Measurements from ENCODE around the gene SMG1.
A peak's percentile ranks its signal among the peaks of the same experiment; 100 is the strongest.

The SMG1 gene

GRCh38 chr16:18842565-18842964 lies 83.6 kb downstream of the SMG1 start:
- DNase-seq: no peak

GRCh38 chr16:18841833-18842525 lies 84.2 kb downstream of the SMG1 start:
- no peak for DNase-seq

DNA sequence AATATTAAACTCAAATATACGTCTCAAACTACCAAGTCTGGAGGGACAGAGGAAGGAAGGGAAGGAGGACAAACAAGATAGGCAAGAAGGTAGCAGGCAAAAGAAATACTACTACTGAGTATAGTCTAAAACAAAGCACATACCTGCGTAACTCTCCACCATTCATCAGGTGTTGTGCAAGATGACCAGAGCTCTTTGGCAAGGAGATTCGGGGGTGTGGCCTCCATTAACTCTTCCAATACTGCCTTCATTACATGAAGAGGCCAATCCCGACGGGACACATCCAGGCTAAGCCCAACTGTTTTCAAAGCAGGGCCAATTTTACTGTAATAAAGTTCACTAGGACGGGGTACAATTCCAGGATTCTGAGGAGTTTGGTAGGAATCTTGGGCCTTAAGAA lies 86.7 kb downstream of the SMG1 start:
- DNase-seq: no peak

DNA sequence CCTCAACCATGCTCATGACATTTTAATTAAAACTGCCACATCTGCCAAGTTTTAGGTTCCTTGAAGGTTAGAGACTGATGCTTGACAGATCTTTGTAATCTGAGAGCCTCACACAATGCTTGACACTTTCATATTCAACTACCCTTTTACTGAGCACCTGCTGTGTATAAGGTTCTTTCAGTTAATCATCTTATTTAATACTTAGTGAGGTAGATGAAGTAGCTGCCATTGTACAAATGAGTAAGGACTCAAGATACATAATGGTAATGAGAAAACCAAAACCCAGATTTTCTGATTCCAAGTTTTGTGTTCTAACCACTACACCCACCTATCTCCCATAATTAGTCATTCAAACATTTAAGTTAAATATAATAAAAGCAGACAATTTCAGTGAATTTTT lies 89.5 kb downstream of the SMG1 start:
- DNase-seq: no peak

DNA sequence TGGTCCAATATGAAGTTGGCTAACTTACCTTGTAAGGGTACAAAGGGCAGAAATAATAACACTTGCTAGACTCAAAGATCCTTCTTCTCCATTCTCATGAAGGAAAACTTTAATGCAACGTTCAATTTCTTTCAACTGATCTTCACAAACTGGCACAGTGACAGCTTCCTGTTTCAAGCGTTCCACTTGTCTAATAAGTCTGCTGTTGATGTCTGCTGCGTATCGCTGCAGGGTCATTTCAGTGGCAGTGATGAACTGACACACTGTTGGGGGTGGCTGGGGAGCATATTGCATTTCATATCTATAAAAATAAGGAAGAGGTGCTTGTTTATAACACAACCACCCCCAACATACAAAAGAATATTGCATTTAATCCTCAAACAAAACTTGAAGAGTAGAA lies 91.3 kb downstream of the SMG1 start:
- DNase-seq: no peak

GRCh38 chr16:18833707-18834505 lies 92.3 kb downstream of the SMG1 start:
- no peak for DNase-seq

DNA sequence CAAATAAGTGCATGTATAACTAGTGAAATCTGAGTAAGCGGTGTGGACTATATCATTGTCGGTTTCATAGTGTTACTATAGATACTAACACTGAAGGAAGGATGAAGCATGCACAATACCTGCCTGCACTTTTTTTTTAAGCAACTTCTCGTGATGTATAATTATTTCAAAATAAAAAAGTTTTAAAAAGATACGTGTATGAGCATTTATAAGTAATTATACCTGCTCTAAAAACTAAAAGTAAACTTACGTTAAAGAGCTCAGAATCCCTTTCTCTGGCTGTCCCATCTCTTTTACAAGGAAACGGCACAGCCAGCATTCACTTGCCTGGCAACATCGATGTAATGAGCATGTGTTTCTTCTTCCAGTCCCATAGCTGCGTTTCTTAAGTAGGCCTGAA lies 93.6 kb downstream of the SMG1 start:
- DNase-seq: no peak

GRCh38 chr16:18832006-18832405 lies 94.2 kb downstream of the SMG1 start:
- DNase-seq: no peak

DNA sequence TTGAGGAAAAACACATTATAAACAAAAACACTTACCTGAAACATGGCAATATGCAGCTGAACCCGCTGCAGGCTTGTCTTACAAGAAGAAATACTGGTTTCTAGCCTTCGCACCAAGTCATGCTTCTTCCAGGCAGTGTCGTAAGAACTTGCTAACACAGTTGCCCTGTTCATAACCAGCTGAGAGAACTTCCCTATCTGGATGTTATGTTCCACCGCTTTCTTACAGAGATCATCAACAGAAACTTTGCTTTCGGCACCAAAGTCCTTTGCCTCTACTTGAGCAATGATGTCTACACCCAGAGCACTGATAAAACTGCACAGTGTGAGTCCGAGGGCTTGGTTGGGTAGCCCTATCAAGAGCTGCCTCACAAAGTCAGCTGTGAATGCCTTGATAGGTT lies 97.0 kb downstream of the SMG1 start:
- DNase-seq: no peak

DNA sequence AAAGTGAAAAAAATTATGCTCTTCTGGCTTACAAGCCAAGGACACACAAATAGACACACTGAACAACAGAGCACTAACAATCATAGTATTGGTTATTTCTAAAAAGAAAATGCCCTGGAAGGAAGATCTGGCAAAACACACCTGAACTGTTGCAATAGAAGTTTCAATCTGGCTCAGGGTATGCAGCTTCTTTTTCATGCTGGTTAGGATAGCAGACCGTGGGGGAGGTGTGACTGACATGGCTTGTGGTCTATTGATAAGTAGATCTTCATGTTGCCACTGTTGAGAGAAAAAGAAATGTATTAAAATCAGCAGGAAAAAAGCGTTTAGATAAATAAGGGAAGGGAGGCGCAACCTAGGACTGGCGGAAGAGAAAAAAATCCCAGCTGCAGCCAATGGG lies 98.3 kb downstream of the SMG1 start:
- DNase-seq: no peak

GRCh38 chr16:18816286-18816685 lies 109.9 kb downstream of the SMG1 start:
- no peak for DNase-seq

DNA sequence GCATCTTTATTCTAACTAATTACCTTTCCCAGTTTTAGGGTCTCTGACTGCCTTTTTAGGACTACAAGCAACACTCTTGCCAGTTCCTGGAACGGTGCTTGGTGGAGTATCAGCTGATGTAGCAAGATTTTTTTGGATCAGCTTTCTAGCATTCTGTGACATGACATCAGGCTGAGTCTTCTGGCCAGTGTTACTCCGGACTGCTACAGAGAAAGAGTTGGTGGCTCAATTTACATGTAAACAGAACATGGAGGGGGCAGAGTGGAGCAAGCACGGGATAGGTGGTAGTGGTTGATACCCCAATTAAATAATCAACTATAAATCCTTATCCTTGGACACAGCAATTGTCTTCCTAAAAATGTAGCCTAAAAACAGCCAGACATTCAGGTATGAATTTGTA lies 114.3 kb downstream of the SMG1 start:
- DNase-seq: no peak

GRCh38 chr16:18809165-18809564 lies 117.0 kb downstream of the SMG1 start:
- DNase-seq: no peak

DNA sequence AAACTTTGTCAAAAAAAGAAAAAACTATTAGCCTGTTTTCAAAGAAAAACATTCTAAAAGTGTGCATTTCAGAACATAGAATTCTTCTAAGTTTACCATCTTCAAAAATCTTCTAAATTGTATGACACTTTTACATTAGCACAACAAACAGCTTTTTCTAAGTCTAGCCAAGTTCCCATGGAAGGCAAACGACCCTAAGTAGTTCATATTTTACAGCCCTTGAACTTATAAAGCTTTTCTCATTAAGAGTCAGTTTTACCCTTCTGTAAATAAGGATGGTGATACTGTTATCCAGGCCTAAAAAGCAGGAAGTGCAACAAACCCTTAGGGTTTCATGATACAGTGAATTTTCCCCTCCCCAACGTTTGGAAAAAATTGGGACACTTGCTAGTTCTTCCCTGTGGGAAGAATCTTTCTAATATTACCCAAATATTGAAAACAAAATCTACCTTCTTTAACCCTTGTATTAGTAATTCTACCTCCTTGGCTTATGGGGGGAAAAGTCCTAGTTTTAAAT lies 120.9 kb downstream of the SMG1 start:
- DNase-seq: no peak

- no peak for DNase-seq
These were observed 121.7 kb downstream of the SMG1 start for GRCh38 chr16:18804540-18804939.

DNA sequence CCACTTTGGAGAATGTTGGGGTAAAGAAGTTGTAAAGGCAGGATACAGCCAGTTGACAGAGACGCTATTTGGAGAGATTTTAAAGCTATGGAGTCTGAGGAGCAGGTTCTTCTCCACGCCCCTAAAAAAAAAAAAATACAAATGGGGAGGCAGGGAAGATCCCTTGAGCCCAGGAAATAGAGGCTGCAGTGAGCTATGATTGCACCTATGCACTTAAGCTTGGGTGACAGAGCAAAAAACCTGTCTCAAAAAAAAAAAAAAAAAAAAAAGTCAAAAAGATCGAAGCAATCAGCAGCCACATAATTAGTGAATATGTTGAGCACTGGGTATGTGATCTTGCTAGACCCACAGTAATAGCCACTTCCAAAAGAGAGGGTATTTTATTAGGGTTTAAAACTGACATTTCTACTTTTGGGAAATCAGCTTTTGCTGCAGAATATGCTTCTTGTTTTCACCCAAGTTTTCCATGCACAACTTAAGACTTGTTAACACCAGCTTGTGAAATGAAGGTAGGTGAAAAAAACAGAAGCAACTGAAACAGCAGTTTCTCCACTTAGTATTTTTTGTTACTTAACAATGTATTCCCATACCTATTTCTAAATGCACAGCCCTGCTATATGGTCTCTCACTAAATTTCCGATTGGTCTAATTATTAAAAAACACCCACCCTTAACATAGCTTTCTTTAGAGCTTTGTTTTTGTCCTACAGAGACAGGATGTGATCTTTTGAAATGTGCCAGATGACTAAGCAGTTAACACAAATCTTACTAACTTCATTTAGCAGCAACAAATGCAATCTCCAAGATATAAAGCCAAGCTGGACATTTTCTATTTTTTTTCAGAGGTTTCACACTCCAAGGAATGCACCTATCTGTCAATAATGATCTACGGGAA lies 122.4 kb downstream of the SMG1 start:
- DNase-seq: no peak

- no peak for DNase-seq
These were observed 123.4 kb downstream of the SMG1 start for GRCh38 chr16:18802767-18803343.

- DNase-seq: peak; percentile 99
These were observed 124.8 kb downstream of the SMG1 start, which contains the start of gene ARL6IP1 for GRCh38 chr16:18801145-18801972. Gene ARL6IP1 (minus strand): TSS chr16:18801549. CDS start chr16:18801466, 83 bp downstream.

- no peak for DNase-seq
These were observed 125.4 kb downstream of the SMG1 start for GRCh38 chr16:18800775-18801144.

DNA sequence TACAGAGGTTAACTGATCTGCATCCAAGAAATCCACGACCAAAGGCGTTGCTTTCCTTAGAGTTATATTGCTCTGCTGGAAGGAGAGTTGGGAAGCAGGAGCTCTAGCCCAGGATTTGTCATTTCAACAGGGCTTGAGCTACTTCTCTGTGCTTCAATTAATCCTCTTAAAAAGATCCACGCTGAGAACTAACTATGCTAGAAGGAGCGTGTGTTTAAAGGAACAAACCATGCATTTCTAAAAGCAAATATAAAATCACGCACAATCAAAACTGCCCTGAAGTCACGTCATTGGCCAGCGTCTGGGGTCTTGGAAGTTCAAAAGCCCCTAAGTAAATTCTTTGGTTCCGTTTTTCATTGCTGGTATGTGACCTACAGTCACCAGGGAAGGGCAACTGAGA lies 125.9 kb downstream of the SMG1 start:
- DNase-seq: no peak

DNA sequence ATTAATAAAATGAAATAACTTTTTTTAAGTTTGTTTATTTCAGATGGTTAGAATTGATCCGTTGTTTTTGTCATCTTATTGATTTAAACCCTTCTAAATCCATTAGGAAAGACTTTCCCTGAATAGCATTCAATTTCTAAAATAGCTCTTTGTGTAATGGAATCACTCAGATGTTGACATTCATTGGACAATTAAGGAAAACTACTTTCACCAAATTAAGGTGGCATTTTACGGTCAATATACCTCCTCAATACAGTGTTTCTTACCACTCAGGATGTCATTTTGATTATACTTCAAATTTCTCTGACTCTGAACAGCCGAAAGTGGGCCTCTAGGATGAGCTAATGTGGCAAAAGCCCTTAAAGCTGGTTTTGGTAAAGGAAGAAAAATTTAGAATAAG lies 126.7 kb downstream of the SMG1 start:
- DNase-seq: no peak

DNA sequence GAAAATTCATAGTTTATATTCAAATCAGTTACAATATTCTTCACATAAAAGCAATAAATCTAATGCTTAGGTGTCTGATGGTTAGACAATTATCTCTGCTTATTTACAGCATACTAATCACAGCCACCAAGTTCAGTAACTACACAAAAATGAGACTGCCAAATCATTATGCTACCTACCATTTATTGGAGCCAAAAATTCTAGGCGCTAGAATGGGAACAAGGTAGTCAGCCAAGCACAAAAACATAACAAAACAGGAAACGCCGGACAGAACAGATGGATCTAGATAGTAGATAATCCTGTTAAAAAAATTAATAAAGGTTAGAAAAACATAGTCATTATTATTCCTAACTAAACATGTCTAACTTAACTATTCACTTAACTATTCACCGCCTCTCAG lies 128.5 kb downstream of the SMG1 start:
- no peak for DNase-seq
